ENCODE results near the gene IGLL5. TPM values are rescaled to one million over a fixed set of nuclear protein-coding genes. Genes with fewer than 3 reads are reported as not detected.
"Not testable (repeated sequence)": the region's sequence is repeated elsewhere in the genome, so short reads cannot be mapped to it uniquely, and the experiment has no call there.

IGLL5 gene
- total RNA-seq, 4 donors from 2014 or later, result 1.8 to 15.7 TPM; not detected in 2

DNA sequence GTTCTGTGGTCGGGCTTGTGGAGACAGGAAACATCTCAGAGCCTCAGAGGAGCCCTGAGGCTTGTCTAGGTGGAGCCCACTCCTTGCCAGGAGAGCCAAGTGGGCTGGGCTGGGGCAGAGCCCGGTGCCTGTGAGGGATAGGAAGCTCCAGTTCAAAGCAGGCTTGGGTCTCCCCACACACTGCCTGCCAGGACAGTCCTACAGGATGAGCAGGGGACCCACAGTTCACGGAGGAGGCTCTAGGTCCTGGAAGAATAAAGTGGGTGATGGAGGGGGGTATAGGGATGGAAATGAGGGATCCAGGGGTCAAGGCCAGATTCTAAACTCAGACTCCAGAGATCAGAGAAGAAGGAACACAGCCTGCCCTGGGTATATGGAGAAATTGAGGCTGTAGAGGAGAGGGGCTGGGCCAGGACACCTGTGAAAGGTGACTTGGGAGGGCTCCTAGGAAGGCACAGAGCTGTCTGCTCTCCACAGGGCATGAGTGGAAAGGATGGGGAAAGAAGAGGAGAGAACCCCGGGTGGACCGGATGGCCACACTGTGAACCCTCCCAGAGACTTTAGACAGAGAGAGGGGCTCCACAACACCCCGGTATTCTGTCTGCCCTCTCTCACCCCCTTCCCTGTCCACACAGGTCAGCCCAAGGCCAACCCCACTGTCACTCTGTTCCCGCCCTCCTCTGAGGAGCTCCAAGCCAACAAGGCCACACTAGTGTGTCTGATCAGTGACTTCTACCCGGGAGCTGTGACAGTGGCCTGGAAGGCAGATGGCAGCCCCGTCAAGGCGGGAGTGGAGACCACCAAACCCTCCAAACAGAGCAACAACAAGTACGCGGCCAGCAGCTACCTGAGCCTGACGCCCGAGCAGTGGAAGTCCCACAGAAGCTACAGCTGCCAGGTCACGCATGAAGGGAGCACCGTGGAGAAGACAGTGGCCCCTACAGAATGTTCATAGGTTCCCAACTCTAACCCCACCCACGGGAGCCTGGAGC is 7.4 kb downstream of the IGLL5 start:
- H3K36me3 ChIP-seq, result no peaks in the 10 kb centered on the region
- no peaks in the 10 kb centered on the region for H3K4me1 ChIP-seq
- H3K4me3 ChIP-seq (replicated peaks in 1 of 3), result no peak overlapping the region
- TF ChIP-seq, protein P1, sequence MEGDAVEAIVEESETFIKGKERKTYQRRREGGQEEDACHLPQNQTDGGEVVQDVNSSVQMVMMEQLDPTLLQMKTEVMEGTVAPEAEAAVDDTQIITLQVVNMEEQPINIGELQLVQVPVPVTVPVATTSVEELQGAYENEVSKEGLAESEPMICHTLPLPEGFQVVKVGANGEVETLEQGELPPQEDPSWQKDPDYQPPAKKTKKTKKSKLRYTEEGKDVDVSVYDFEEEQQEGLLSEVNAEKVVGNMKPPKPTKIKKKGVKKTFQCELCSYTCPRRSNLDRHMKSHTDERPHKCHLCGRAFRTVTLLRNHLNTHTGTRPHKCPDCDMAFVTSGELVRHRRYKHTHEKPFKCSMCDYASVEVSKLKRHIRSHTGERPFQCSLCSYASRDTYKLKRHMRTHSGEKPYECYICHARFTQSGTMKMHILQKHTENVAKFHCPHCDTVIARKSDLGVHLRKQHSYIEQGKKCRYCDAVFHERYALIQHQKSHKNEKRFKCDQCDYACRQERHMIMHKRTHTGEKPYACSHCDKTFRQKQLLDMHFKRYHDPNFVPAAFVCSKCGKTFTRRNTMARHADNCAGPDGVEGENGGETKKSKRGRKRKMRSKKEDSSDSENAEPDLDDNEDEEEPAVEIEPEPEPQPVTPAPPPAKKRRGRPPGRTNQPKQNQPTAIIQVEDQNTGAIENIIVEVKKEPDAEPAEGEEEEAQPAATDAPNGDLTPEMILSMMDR (IDR thresholded peaks at IDR 0.05), result no peak
- no peak for TF ChIP-seq POLR2A (IDR thresholded peaks at IDR 0.05)
- no peak overlapping the region for H3K27ac ChIP-seq
- 81 to 82% methylated on average over 15 to 17 of the region's 17 CpGs for WGBS, 2 donors
- no peaks in the 10 kb centered on the region for H3K9me3 ChIP-seq
- intact Hi-C loops (cut with DNase I), result no loop called here
- DNase-seq, result no peak
- no peaks in the 10 kb centered on the region for H3K27me3 ChIP-seq

GRCh38 chr22:22895776-22896445 is 8.3 kb downstream of the IGLL5 start:
- TF ChIP-seq, protein P1 (IDR thresholded peaks at IDR 0.05), result no peak
- no peak for TF ChIP-seq POLR2A (IDR thresholded peaks at IDR 0.05)
- Histone ChIP-seq H3K27ac (no peak overlapping the region), H3K4me3 (replicated peaks in 1 of 3) (no peak overlapping the region), H3K27me3 (no peaks in the 10 kb centered on the region), H3K4me1 (no peaks in the 10 kb centered on the region), H3K36me3 (no peaks in the 10 kb centered on the region), H3K9me3 (no peaks in the 10 kb centered on the region)
- intact Hi-C loops (cut with DNase I), result no loop called here
- WGBS, 2 donors, result 84 to 88% methylated on average over 6 of the region's 6 CpGs
- no peak for DNase-seq

DNA sequence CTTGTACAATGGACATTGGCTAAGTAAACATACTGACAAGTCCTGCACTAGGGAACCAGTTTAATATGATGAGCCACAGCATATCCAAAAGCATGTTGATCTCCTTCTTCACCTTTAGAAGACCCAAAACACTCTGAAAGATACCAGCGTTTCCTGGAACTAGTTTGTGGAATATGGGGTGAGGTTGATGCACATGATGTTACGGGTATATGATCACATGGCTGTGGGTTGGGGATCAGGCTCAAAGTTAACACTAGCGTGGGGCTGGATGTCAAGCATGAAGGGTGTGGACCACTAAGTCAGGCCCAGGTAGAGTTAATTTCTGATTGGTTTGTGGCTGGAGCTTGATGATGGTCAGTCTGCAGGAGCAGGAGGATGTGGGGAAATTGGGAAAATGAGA is 9.0 kb downstream of the IGLL5 start:
- Histone ChIP-seq H3K36me3 (no peaks in the 10 kb centered on the region), H3K9me3 (no peaks in the 10 kb centered on the region), H3K4me3 (replicated peaks in 1 of 3) (no peak overlapping the region), H3K4me1 (no peaks in the 10 kb centered on the region), H3K27ac (no peak overlapping the region), H3K27me3 (no peaks in the 10 kb centered on the region)
- DNase-seq, result no peak
- 81 to 83% methylated on average over 3 of the region's 3 CpGs for WGBS, 2 donors
- intact Hi-C loops (cut with DNase I), result no loop called here
- TF ChIP-seq, protein P1 (IDR thresholded peaks at IDR 0.05), result no peak
- no peak for TF ChIP-seq POLR2A (IDR thresholded peaks at IDR 0.05)

DNA sequence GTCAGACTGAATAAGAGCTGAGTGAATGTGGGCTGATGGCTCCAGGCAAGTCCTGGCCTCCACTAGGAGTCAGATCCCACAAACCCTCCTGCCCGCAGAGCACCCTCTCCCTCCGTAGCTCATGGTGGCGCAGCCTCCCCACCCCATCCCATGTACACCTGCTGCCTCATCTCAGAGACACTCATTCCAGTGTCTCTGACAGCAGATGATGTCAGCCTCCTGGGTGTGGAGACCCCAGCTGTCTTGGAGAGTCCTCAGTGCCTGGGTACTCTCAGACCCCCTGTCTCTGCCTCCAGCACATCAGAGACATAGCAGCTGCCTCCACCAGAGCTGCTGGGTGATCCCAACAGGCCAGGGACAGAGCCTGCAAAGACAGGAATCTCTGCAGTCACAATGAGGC is 9.5 kb downstream of the IGLL5 start:
- H3K36me3 ChIP-seq, result no peaks in the 10 kb centered on the region
- H3K9me3 ChIP-seq, result no peaks in the 10 kb centered on the region
- WGBS, 2 donors, result 83 to 96% methylated on average over 1 to 3 of the region's 3 CpGs
- H3K27ac ChIP-seq, result no peak overlapping the region
- no peaks in the 10 kb centered on the region for H3K4me1 ChIP-seq
- TF ChIP-seq, protein P1 (IDR thresholded peaks at IDR 0.05), result no peak
- TF ChIP-seq POLR2A (IDR thresholded peaks at IDR 0.05), result no peak
- H3K27me3 ChIP-seq, result no peaks in the 10 kb centered on the region
- intact Hi-C loops (cut with DNase I), result no loop called here
- DNase-seq, result no peak
- H3K4me3 ChIP-seq (replicated peaks in 1 of 3), result no peak overlapping the region

DNA sequence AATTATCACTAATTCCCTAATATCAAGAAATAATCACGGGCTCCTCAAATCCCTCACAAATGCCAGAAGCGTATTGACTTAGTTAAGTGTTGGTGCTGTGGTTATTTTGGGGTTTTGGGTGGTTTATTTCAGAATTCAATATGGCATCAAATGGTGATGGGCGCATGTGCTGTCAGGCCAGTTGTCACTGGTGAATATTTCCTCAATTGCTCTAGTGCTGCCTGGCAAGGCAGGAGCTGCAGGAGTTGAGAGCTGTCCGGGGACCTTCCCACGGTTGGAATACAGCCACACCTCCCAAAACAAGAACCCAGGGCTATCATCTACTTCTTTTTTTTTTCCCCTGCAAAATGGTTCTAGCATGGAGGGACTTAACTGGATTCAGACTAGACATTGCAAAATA is 10.3 kb downstream of the IGLL5 start:
- no peaks in the 10 kb centered on the region for H3K36me3 ChIP-seq
- no peak for DNase-seq
- no peak overlapping the region for H3K27ac ChIP-seq
- TF ChIP-seq POLR2A (IDR thresholded peaks at IDR 0.05), result no peak
- TF ChIP-seq, protein P1 (IDR thresholded peaks at IDR 0.05), result no peak
- WGBS, 2 donors, result 68 to 78% methylated on average over 5 of the region's 5 CpGs
- H3K27me3 ChIP-seq, result no peaks in the 10 kb centered on the region
- H3K4me3 ChIP-seq (replicated peaks in 1 of 3), result no peak overlapping the region
- no peaks in the 10 kb centered on the region for H3K4me1 ChIP-seq
- H3K9me3 ChIP-seq, result no peaks in the 10 kb centered on the region
- intact Hi-C loops (cut with DNase I), result no loop called here

DNA sequence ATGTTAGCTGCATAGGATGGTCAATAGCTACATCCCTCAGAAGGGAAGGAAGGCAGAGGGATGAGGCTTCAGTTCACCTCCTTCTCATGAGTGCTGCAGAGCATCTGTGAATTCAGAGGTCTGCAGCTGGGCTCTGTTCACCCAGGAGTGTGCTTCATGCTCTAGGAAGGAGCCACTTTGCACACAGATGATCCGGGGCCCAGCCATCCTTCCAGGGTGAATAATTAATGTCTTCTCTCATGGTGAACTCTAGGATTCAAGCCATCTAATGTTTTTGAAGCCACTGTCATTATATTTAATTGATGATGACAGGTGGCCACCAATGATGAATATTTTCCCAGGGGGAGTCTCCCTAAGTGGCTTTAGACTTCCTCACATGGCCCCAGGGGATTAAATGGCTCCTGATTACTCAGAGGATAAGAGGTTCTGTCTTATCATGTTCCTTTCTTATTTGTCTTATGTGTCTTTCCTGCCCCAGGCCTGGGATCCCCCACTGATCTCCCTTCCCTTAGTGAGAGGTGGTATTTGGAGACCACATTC is 10.9 kb downstream of the IGLL5 start:
- 27 to 44% methylated on average over 1 of the region's 1 CpG for WGBS, 2 donors
- H3K36me3 ChIP-seq; DNase-seq; H3K27ac ChIP-seq; intact Hi-C loops (cut with DNase I); H3K4me3 ChIP-seq (replicated peaks in 1 of 3); H3K27me3 ChIP-seq; H3K9me3 ChIP-seq; H3K4me1 ChIP-seq: not testable (repeated sequence)

Measured in thyroid gland (tissue), 4 donors.